Fibroblast of lung (primary cell): Measurements from ENCODE around the gene CD1D. TPM values are rescaled to one million over a fixed set of nuclear protein-coding genes. Genes with fewer than 3 reads are reported as not detected.

Source experiments
- DNase-seq, 2 donors: peaks; one replicate each; pipeline versions ENCODE4 v3.0.0 to v3.0.0-alpha.2; 2010; ENCODE audit warnings: low read depth in 2 of 2
- H2AFZ ChIP-seq: 2 replicates; pipeline ENCODE4 v1.5.1; 2012; ENCODE audit warnings: low read length, control low read depth, inconsistent platforms
- H3K27ac ChIP-seq: 2 replicates; pipeline ENCODE4 v1.5.1; 2011; ENCODE audit warnings: low read length, control low read depth; ENCODE audit not compliant: insufficient read depth
- H3K27me3 ChIP-seq: 2 replicates; pipeline ENCODE4 v1.5.1; 2011; ENCODE audit warnings: mild to moderate bottlenecking, low read length; ENCODE audit not compliant: control insufficient read depth, insufficient read depth
- H3K36me3 ChIP-seq: 2 replicates; pipeline ENCODE4 v1.5.1; 2011; ENCODE audit warnings: low read length; ENCODE audit not compliant: control insufficient read depth, insufficient read depth
- H3K4me1 ChIP-seq: 2 replicates; pipeline ENCODE4 v1.5.1; 2011; ENCODE audit warnings: low read length; ENCODE audit not compliant: control insufficient read depth, insufficient read depth; ENCODE audit errors: extremely low read depth
- H3K4me2 ChIP-seq: 2 replicates; pipeline ENCODE4 v1.5.1; 2011; ENCODE audit warnings: low read length, control low read depth; ENCODE audit not compliant: insufficient read depth; ENCODE audit errors: extremely low read depth
- H3K4me3 ChIP-seq, 4 experiments: fragments of 200-600 bp in 1 of 4; sonication (generic) in 1 of 4; replicated peaks in 1 of 4; 2 replicates each; pipeline ENCODE4 v1.5.1; 2011 to 2016; ENCODE audit warnings: low read length in 4 of 4, low read depth in 3 of 4, mild to moderate bottlenecking in 3 of 4, control low read depth in 2 of 4, inconsistent platforms in 1 of 4, mixed read lengths in 1 of 4; ENCODE audit not compliant: insufficient read depth in 1 of 4; ENCODE audit errors: control extremely low read depth in 1 of 4
- H3K79me2 ChIP-seq: 2 replicates; pipeline ENCODE4 v1.5.1; 2012; ENCODE audit warnings: mild to moderate bottlenecking, low read length, inconsistent platforms; ENCODE audit not compliant: control insufficient read depth, insufficient read depth
- H3K9ac ChIP-seq: 2 replicates; pipeline ENCODE4 v1.5.1; 2011; ENCODE audit warnings: mild to moderate bottlenecking, low read length, control low read depth; ENCODE audit not compliant: insufficient read depth
- H3K9me3 ChIP-seq: 2 replicates; pipeline ENCODE4 v1.5.1; 2012; ENCODE audit warnings: low read depth, low read length; ENCODE audit not compliant: control insufficient read depth, insufficient read depth
- H4K20me1 ChIP-seq: 2 replicates; pipeline ENCODE4 v1.5.1; 2011; ENCODE audit warnings: low read length; ENCODE audit not compliant: control insufficient read depth, insufficient read depth; ENCODE audit errors: extremely low read depth
- EZH2 ChIP-seq: IDR thresholded peaks from 2 replicates; pipeline ENCODE4 v1.5.1; 2012; ENCODE audit warnings: low read length, control low read depth, mild to moderate bottlenecking; ENCODE audit errors: missing control alignments
- polyA plus RNA-seq, 2 donors: library from polyadenylated mRNA; depleted of rRNA in 1 of 2; stranded (reverse) in 1 of 2; unstranded in 1 of 2; fragments of >200 nt; gene quantifications; 2 replicates each; pipeline ENCODE4 v1.2.1, GENCODE V29; 2011 to 2012; ENCODE audit warnings: missing spikeins in 1 of 2
- total RNA-seq: library from RNA; depleted of rRNA; stranded (reverse); fragments of >200 nt; gene quantifications from 2 replicates; pipeline ENCODE4 v1.2.1, GENCODE V29; 2014
- TF ChIP-seq, protein P1 (sequence below), 2 donors: IDR thresholded peaks in 1 of 2; conservative IDR thresholded peaks in 1 of 2; 1 replicate in 1 of 2; 2 replicates in 1 of 2; pipeline ENCODE4 v1.5.1; 2011 to 2012; ENCODE audit warnings: low read length in 2 of 2, control low read depth in 1 of 2, inconsistent platforms in 1 of 2, low read depth in 1 of 2, mild to moderate bottlenecking in 1 of 2

CD1D gene
- total and polyA plus RNA-seq, 2 donors (not counting 1 experiment from before 2014, with no cell fraction given) = 0.66 TPM; not detected in 1

DNA sequence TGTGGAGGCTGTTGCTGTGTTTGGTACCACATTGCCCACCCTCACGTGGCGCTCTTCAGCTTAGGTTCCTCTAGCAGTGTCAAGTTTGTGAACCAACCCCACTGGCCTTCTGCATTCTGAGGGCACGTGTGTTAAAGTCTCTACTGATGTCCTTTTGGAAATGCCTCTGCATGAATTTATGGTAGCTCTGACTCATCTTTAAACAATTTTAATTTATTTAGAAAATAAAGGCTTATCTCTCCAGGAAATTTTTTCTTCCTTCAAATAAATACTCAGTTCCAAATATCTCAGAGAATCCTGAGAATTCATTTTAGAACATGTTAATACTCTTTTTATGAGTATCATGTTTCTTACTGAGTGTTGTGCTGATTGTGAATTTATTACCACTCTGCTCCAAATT is 5.5 kb downstream of the CD1D start:
- Histone ChIP-seq H3K36me3 (no peaks in the 10 kb centered on the region), H3K4me1 (no peaks in the 10 kb centered on the region), H3K27me3 (peaks cover 17% of the 10 kb centered on the region), H3K27ac (no peak overlapping the region), H2AFZ (no peak overlapping the region), H3K9me3 (no peaks in the 10 kb centered on the region), H3K4me2 (no peak overlapping the region), H4K20me1 (no peaks in the 10 kb centered on the region), H3K4me3 (no peak overlapping the region), H3K79me2 (no peaks in the 10 kb centered on the region), H3K9ac (no peak overlapping the region)
- TF ChIP-seq EZH2 = no peak
- TF ChIP-seq, protein P1, sequence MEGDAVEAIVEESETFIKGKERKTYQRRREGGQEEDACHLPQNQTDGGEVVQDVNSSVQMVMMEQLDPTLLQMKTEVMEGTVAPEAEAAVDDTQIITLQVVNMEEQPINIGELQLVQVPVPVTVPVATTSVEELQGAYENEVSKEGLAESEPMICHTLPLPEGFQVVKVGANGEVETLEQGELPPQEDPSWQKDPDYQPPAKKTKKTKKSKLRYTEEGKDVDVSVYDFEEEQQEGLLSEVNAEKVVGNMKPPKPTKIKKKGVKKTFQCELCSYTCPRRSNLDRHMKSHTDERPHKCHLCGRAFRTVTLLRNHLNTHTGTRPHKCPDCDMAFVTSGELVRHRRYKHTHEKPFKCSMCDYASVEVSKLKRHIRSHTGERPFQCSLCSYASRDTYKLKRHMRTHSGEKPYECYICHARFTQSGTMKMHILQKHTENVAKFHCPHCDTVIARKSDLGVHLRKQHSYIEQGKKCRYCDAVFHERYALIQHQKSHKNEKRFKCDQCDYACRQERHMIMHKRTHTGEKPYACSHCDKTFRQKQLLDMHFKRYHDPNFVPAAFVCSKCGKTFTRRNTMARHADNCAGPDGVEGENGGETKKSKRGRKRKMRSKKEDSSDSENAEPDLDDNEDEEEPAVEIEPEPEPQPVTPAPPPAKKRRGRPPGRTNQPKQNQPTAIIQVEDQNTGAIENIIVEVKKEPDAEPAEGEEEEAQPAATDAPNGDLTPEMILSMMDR (conservative IDR thresholded peaks at IDR 0.05 in 1 of 2, IDR thresholded peaks at IDR 0.05 in 1 of 2; ENCODE audit: low read depth in 1 of 2, low read length in 2 of 2) = no peak
- DNase-seq = no peak

- H3K27ac ChIP-seq = no peak overlapping the region
- H3K79me2 ChIP-seq = no peaks in the 10 kb centered on the region
- peaks cover 2% of the 10 kb centered on the region for H3K27me3 ChIP-seq
- no peak for TF ChIP-seq EZH2
- TF ChIP-seq, protein P1 (conservative IDR thresholded peaks at IDR 0.05 in 1 of 2, IDR thresholded peaks at IDR 0.05 in 1 of 2; ENCODE audit: low read depth in 1 of 2, low read length in 2 of 2) = no peak
- no peaks in the 10 kb centered on the region for H3K9me3 ChIP-seq
- no peaks in the 10 kb centered on the region for H4K20me1 ChIP-seq
- H3K36me3 ChIP-seq = no peaks in the 10 kb centered on the region
- DNase-seq = no peak
- no peaks in the 10 kb centered on the region for H3K4me1 ChIP-seq
- no peak overlapping the region for H3K9ac ChIP-seq
- no peak overlapping the region for H3K4me2 ChIP-seq
- no peak overlapping the region for H2AFZ ChIP-seq
- H3K4me3 ChIP-seq = no peak overlapping the region
Observed at GRCh38 chr1:158188611-158189010, 7.9 kb downstream of the CD1D start.

- Histone ChIP-seq H3K27me3 (no peaks in the 10 kb centered on the region), H3K9ac (no peak overlapping the region), H3K36me3 (no peaks in the 10 kb centered on the region), H3K4me3 (no peak overlapping the region), H3K79me2 (no peaks in the 10 kb centered on the region), H2AFZ (no peak overlapping the region), H3K4me1 (no peaks in the 10 kb centered on the region), H4K20me1 (no peaks in the 10 kb centered on the region), H3K9me3 (no peaks in the 10 kb centered on the region), H3K27ac (no peak overlapping the region), H3K4me2 (no peak overlapping the region)
- DNase-seq = no peak
- TF ChIP-seq, protein P1 (conservative IDR thresholded peaks at IDR 0.05 in 1 of 2, IDR thresholded peaks at IDR 0.05 in 1 of 2; ENCODE audit: low read depth in 1 of 2, low read length in 2 of 2) = no peak
- no peak for TF ChIP-seq EZH2
Observed at GRCh38 chr1:158189624-158190023, 8.9 kb downstream of the CD1D start.
